Lung (tissue), 12 donors: Measurements from ENCODE around the gene TLR10. TPM values are rescaled to one million over a fixed set of nuclear protein-coding genes. Genes with fewer than 3 reads are reported as not detected.

Source experiments
- ATAC-seq: fragments of 200-7000 bp; cut with Tn5 transposase; one replicate; pipeline ENCODE4 v1.9.1; 2020; ENCODE audit warnings: moderate number of reproducible peaks; ENCODE audit not compliant: insufficient read depth, low FRiP score
- DNase-seq, 3 donors: peaks; one replicate each; pipeline ENCODE4 v3.0.0-alpha.2; 2013 to 2017
- H3K27ac ChIP-seq, 2 donors: one replicate each; pipeline ENCODE4 v1.5.1; 2013; ENCODE audit warnings: mild to moderate bottlenecking in 2 of 2, moderate library complexity in 2 of 2, control low read depth in 1 of 2, inconsistent platforms in 1 of 2, low read depth in 1 of 2, low read length in 1 of 2
- H3K27me3 ChIP-seq, 3 donors: one replicate each; pipeline ENCODE4 v1.5.1; 2013; ENCODE audit warnings: low read length in 2 of 3; ENCODE audit not compliant: control insufficient read depth in 3 of 3, insufficient read depth in 3 of 3
- H3K36me3 ChIP-seq, 4 donors: one replicate each; pipeline ENCODE4 v1.5.1; 2013; ENCODE audit warnings: low read length in 4 of 4, mild to moderate bottlenecking in 1 of 4, moderate library complexity in 1 of 4; ENCODE audit not compliant: control insufficient read depth in 4 of 4, insufficient read depth in 4 of 4
- H3K4me1 ChIP-seq, 5 donors: one replicate each; pipeline ENCODE4 v1.5.1; 2013; ENCODE audit warnings: low read length in 5 of 5, mild to moderate bottlenecking in 2 of 5, moderate library complexity in 1 of 5; ENCODE audit not compliant: control insufficient read depth in 5 of 5, insufficient read depth in 5 of 5
- H3K4me3 ChIP-seq: one replicate; pipeline ENCODE4 v1.5.1; 2013; ENCODE audit warnings: mild to moderate bottlenecking, control low read depth, moderate library complexity
- H3K9ac ChIP-seq, 2 donors: one replicate each; pipeline ENCODE4 v1.5.1; 2013; ENCODE audit warnings: low read length in 2 of 2, control low read depth in 1 of 2; ENCODE audit not compliant: insufficient read depth in 1 of 2
- H3K9me3 ChIP-seq, 4 donors: one replicate each; pipeline ENCODE4 v1.5.1; 2013; ENCODE audit warnings: low read length in 3 of 4, mild to moderate bottlenecking in 1 of 4, moderate library complexity in 1 of 4; ENCODE audit not compliant: control insufficient read depth in 4 of 4, insufficient read depth in 3 of 4
- WGBS, 2 donors: extraction: QIAGEN DNeasy Blood & Tissue Kit; methylation state at CpG; one replicate each; pipeline ENCODE4 v1.1.7; 2013; 5-methylcytosine and 5-hydroxymethylcytosine counted together
- polyA plus RNA-seq, 2 donors: library from polyadenylated mRNA; stranded (reverse); fragments of 200-250 nt; gene quantifications; one replicate each; pipeline ENCODE4 v1.2.1, GENCODE V29; 2013
- total RNA-seq, 2 donors: library from RNA; depleted of rRNA in 1 of 2; stranded (reverse); fragments of >200 nt in 1 of 2; gene quantifications; one replicate each; pipeline ENCODE4 v1.2.1, GENCODE V29; 2014 to 2021
- TF ChIP-seq, protein P1 (sequence below): IDR thresholded peaks from 2 replicates; pipeline ENCODE4 v1.5.1; 2012; ENCODE audit warnings: mild to moderate bottlenecking; ENCODE audit errors: control extremely low read depth, extremely low read depth
- donor health status: control.
- donor health status: control.
- donor health status: Bipolar disorder and iron deficiency.
- donor health status: healthy.
- donor health status: DM: yes; HTN: yes; CAD: no.

Gene TLR10
- total and polyA plus RNA-seq, 4 donors, result 0.14 to 4.4 (median 0.60) TPM

DNA sequence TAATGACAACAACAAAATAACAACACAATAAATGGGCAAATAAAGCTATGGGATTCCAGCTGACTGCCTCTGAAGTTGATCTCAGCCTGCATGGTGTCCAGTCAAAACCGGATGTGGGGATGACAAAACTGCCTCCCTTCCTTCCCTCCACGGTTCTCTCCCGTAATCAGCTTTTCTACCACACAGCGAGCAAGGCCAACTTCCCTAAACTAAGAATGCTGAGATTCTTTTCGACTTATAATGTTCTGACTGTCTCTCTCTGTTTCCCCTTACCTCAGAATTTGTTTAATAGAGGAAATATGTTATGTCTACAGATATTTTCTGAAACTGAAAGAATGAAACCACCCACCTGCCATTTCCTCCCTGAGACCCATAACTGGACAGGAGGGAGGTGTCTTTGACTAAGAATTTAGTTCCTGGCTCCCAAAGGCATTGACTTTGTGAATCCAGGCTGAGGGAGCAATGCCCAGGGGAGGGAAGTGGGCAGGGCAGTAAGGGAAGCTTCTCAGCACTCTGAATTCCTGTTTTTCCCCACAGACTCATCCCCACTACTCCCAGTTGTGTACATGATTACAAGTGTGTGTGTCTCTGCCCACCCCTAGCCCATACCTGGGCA lies 22.8 kb upstream of the TLR10 start:
- Histone ChIP-seq H3K9ac (no peak overlapping the region), H3K4me3 (no peak overlapping the region), H3K27ac (peak overlapping the region; percentile 33 to 85), H3K27me3 (no peaks in the 10 kb centered on the region), H3K4me1 (peaks cover 0 to 5% (median 0%) of the 10 kb centered on the region in 5 donors), H3K9me3 (peaks cover 0 to 2% (median 0%) of the 10 kb centered on the region in 4 donors), H3K36me3 (no peaks in the 10 kb centered on the region)
- peak; percentile 78 for ATAC-seq
- TF ChIP-seq, protein P1, sequence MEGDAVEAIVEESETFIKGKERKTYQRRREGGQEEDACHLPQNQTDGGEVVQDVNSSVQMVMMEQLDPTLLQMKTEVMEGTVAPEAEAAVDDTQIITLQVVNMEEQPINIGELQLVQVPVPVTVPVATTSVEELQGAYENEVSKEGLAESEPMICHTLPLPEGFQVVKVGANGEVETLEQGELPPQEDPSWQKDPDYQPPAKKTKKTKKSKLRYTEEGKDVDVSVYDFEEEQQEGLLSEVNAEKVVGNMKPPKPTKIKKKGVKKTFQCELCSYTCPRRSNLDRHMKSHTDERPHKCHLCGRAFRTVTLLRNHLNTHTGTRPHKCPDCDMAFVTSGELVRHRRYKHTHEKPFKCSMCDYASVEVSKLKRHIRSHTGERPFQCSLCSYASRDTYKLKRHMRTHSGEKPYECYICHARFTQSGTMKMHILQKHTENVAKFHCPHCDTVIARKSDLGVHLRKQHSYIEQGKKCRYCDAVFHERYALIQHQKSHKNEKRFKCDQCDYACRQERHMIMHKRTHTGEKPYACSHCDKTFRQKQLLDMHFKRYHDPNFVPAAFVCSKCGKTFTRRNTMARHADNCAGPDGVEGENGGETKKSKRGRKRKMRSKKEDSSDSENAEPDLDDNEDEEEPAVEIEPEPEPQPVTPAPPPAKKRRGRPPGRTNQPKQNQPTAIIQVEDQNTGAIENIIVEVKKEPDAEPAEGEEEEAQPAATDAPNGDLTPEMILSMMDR, result no peak
- 15 to 25% methylated on average over 5 of the region's 5 CpGs for WGBS, 2 donors
- DNase-seq, result peak in 1 of 3 donors; percentile 27

DNA sequence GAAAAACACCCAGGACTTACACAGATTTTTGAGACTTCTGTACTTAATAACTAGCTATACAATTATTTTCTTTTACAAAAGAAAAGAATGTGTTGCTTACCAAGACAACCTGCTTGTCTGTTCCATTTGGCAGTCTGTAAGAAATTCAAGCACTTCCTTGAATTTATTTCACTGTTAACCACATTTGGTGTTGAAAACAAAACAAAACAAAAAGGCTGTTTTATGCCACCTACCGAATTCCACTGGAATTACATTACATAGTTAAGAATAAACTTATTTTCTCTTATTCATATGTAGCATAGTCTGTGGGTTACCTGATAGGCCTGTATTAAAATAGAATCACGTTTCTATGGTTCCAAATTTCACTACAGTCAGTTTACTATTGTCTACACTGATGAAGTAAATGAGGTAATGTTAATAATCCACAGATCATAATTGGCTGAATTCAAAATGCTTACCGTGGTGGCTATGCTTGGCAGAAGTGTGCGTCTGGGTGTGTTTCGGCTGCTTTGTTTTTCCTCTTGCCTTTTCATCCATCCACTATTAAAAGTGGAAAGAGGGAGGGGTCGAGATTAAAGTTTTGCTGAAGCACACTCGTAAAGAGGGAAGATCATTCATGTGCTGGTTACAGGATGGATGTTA lies 22.0 kb upstream of the TLR10 start, which contains the start of gene TLR1:
Gene TLR1 (minus strand): TSS at position 138 of the 642 bp plus-strand sequence. CDS start 5,960 bp downstream, outside the sequence.
- ATAC-seq, result peak; percentile 66
- H3K9ac ChIP-seq, result peak within 1 kb of the TSS in 1 of 2 donors; percentile 4
- H3K27me3 ChIP-seq, result no peaks in the 10 kb centered on the region
- H3K4me1 ChIP-seq, result peaks cover 0 to 5% (median 0%) of the 10 kb centered on the region in 5 donors
- peaks cover 0 to 3% (median under 1%) of the 10 kb centered on the region in 4 donors for H3K36me3 ChIP-seq
- H3K27ac ChIP-seq, result peak within 1 kb of the TSS; percentile 33 to 67
- peaks cover 0 to 2% (median 0%) of the 10 kb centered on the region in 4 donors for H3K9me3 ChIP-seq
- peak within 1 kb of the TSS; percentile 16 for H3K4me3 ChIP-seq
- peak in 2 of 3 donors; percentile 72 to 85 for DNase-seq
- WGBS, 2 donors, result 28 to 31% methylated on average over 7 of the region's 7 CpGs
- TF ChIP-seq, protein P1, result peak; percentile 66

DNA sequence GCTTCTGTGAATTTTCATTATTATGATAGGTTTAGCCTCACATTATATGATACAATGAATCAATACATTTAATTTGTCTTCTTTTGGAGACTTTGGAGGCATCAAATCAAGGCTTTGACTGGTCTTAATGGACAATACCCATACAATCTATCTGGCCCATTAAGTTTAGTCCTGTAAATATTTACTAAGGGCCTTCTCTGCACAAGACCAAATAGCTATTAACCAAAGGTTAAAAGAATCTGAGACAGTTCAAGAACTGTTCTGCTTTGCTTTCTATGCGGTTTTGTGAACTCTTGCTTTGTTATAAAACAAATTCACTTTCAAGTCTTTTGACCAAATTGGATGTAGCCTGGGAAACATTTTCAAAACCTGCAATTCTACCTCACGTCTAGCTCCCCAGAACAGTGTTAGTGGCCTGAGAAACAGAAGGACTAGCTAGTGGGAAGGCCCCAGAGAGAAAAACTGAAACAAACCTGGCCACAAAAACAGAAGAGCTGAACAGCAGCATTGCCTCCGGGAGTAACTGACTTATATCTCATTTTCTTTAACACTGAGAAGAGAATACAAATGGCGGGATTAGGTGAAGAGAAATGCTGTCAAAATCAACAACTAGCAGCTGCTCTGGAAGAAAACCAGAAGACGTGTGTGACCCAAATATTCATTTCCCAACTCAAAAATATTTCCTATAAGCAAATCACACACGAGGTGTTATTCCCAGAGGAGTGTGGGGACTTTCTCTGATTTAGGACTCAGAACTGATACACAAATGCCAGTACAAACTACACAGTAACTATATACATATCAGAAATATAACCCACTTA lies 21.3 kb upstream of the TLR10 start:
- Histone ChIP-seq H3K4me1 (peaks cover 0 to 5% (median 0%) of the 10 kb centered on the region in 5 donors), H3K36me3 (peaks cover 0 to 5% (median 1%) of the 10 kb centered on the region in 4 donors), H3K27me3 (no peaks in the 10 kb centered on the region), H3K9ac (peak overlapping the region in 1 of 2 donors; percentile 4), H3K4me3 (peak overlapping the region; percentile 16), H3K27ac (peak overlapping the region; percentile 4 to 67), H3K9me3 (peaks cover 0 to 2% (median 0%) of the 10 kb centered on the region in 4 donors)
- 20 to 24% methylated on average over 6 of the region's 6 CpGs for WGBS, 2 donors
- TF ChIP-seq, protein P1, result no peak
- peak in 1 of 3 donors; percentile 70 for DNase-seq
- no peak for ATAC-seq
